Spleen (tissue), 7 donors: Measurements from ENCODE around the gene COL12A1.

Experiments used
- POLR2A ChIP-seq, 3 donors: fragments of 450-650 bp; IDR thresholded peaks; one replicate each; pipeline ENCODE4 v1.5.1; 2017; ENCODE audit warnings: antibody characterized with exemption in 3 of 3, mild to moderate bottlenecking in 1 of 3
- POLR2AphosphoS5 ChIP-seq, 3 donors: sonication (generic); formaldehyde crosslinking; IDR thresholded peaks; one replicate each; pipeline ENCODE4 v1.5.1; 2017; ENCODE audit warnings: antibody characterized with exemption in 3 of 3
- TF ChIP-seq, protein P1 (sequence below), 11 experiments: fragments of 200-600 bp in 7 of 11; fragments of 450-650 bp in 4 of 11; sonication (generic) in 4 of 11; IDR thresholded peaks in 8 of 11; conservative IDR thresholded peaks in 3 of 11; 1 replicate in 7 of 11; 2 replicates in 4 of 11; pipeline versions ENCODE4 v1.4.0 to v1.8.0; 2016 to 2021; ENCODE audit warnings: antibody characterized with exemption in 11 of 11, inconsistent platforms in 4 of 11, mild to moderate bottlenecking in 1 of 11
- donor health status: DM: no; HTN: no; CAD: no; lungs with moderate emphysema.
- donor health status: DM: no; HTN: no; CAD: no.
- donor health status: DM: no; HTN: no; CAD: no.

DNA sequence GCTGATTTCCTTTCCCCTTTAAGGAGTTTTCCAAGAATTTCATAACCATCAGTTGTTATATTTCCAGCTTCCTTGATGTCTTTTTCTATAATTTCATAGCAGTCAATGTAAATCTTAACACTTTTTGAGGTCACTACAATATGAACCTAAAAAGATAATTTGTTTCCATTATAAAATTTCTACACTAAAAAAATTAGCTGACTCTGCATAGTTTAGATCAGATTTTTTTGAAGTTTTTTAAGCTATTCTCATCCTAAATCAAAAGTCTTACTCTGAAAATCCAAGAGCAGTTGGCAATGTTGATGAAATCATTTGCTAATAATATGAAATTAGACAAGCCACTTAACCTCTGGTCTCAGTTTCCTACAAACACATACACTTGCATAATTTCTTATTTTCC, 96.8 kb downstream of the COL12A1 start:
- TF ChIP-seq POLR2A (IDR thresholded peaks at IDR 0.05) (no peak), POLR2AphosphoS5 (IDR thresholded peaks at IDR 0.05) (no peak)
- TF ChIP-seq, protein P1, sequence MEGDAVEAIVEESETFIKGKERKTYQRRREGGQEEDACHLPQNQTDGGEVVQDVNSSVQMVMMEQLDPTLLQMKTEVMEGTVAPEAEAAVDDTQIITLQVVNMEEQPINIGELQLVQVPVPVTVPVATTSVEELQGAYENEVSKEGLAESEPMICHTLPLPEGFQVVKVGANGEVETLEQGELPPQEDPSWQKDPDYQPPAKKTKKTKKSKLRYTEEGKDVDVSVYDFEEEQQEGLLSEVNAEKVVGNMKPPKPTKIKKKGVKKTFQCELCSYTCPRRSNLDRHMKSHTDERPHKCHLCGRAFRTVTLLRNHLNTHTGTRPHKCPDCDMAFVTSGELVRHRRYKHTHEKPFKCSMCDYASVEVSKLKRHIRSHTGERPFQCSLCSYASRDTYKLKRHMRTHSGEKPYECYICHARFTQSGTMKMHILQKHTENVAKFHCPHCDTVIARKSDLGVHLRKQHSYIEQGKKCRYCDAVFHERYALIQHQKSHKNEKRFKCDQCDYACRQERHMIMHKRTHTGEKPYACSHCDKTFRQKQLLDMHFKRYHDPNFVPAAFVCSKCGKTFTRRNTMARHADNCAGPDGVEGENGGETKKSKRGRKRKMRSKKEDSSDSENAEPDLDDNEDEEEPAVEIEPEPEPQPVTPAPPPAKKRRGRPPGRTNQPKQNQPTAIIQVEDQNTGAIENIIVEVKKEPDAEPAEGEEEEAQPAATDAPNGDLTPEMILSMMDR (IDR thresholded peaks at IDR 0.05 in 8 of 11, conservative IDR thresholded peaks at IDR 0.05 in 3 of 11), result no peak
